Measurements from ENCODE around the gene PHACTR4. TPM values are rescaled to one million over a fixed set of nuclear protein-coding genes. Genes with fewer than 3 reads are reported as not detected.

PHACTR4 gene
- total and polyA plus RNA-seq, 2 experiments from 2014 or later, result 35.4 to 47.1 TPM

GRCh38 chr1:28322194-28322593 is 47.3 kb upstream of the PHACTR4 start (continued):
- TF ChIP-seq REST (IDR thresholded peaks at IDR 0.05; ENCODE audit: unreplicated experiment) (no peak), ZNF114 (CRISPR knock-in tag; IDR thresholded peaks at IDR 0.05) (no peak), CTCF (conservative IDR thresholded peaks at IDR 0.05; ENCODE audit: low read depth in 2 of 2) (no peak), EZH2phosphoT487 (IDR thresholded peaks at IDR 0.05; ENCODE audit: unreplicated experiment) (no peak), ZNF331 (CRISPR knock-in tag; IDR thresholded peaks at IDR 0.05; ENCODE audit: low read depth) (no peak), STAT1 (IDR thresholded peaks at IDR 0.05; ENCODE audit: unreplicated experiment) (no peak), JUNB (IDR thresholded peaks at IDR 0.05; ENCODE audit: unreplicated experiment) (no peak), POLR2AphosphoS5 (IDR thresholded peaks at IDR 0.05; ENCODE audit: low read depth) (no peak), EZH2 (IDR thresholded peaks at IDR 0.05; ENCODE audit: low read depth, unreplicated experiment) (no peak)

GRCh38 chr1:28323720-28324119 is 45.8 kb upstream of the PHACTR4 start:
- no peak overlapping the region for H3K27ac ChIP-seq (ENCODE audit: low read depth)
- H3K9me3 Mint-ChIP-seq, result peaks cover 3% of the 10 kb centered on the region; the same call in 1 of the 3 replicates
- no peak for DNase-seq (ENCODE audit: low spot score)
- no peaks in the 10 kb centered on the region for H3K79me2 ChIP-seq (replicated peaks; ENCODE audit: insufficient read depth)
- H3K36me3 ChIP-seq (ENCODE audit: insufficient read depth), result no peaks in the 10 kb centered on the region
- no peak overlapping the region for H3K27ac Mint-ChIP-seq
- no peaks in the 10 kb centered on the region for H3F3A ChIP-seq (replicated peaks; ENCODE audit: low read depth)
- no peaks in the 10 kb centered on the region for H3K9me2 ChIP-seq (ENCODE audit: insufficient read depth)
- no peak overlapping the region for H3K4me3 ChIP-seq
- no peak overlapping the region for H3K4me2 ChIP-seq
- H3K4me3 Mint-ChIP-seq, result no peak overlapping the region
- no peaks in the 10 kb centered on the region for H4K20me1 ChIP-seq (replicated peaks; ENCODE audit: insufficient read depth)
- peaks cover 4% of the 10 kb centered on the region; the same call in 1 of the 3 replicates for H3K4me1 Mint-ChIP-seq
- H3K27me3 ChIP-seq (ENCODE audit: insufficient read depth), result no peaks in the 10 kb centered on the region
- no peaks in the 10 kb centered on the region for H3K4me1 ChIP-seq (ENCODE audit: insufficient read depth)
- peaks cover 4% of the 10 kb centered on the region for H3K27me3 Mint-ChIP-seq (ENCODE audit: insufficient read depth, low read depth, poor library complexity)
- peak overlapping the region; percentile 38; the same call in 1 of the 2 replicates for H2AFZ ChIP-seq
- no peaks in the 10 kb centered on the region for H3K36me3 Mint-ChIP-seq (ENCODE audit: low read depth)
- ATAC-seq, result no peak
- TF ChIP-seq POLR2AphosphoS5 (IDR thresholded peaks at IDR 0.05; ENCODE audit: low read depth), result no peak
- TF ChIP-seq EZH2phosphoT487 (IDR thresholded peaks at IDR 0.05; ENCODE audit: unreplicated experiment), result no peak
- TF ChIP-seq JUNB (IDR thresholded peaks at IDR 0.05; ENCODE audit: unreplicated experiment), result no peak
- TF ChIP-seq EZH2 (IDR thresholded peaks at IDR 0.05; ENCODE audit: low read depth, unreplicated experiment), result no peak
- no peak for TF ChIP-seq ZNF331 (CRISPR knock-in tag; IDR thresholded peaks at IDR 0.05; ENCODE audit: low read depth)
- TF ChIP-seq CREB1 (CRISPR knock-in tag; IDR thresholded peaks at IDR 0.05; ENCODE audit: low read depth), result no peak
- TF ChIP-seq CTCF (conservative IDR thresholded peaks at IDR 0.05; ENCODE audit: low read depth in 2 of 2), result no peak
- TF ChIP-seq REST (IDR thresholded peaks at IDR 0.05; ENCODE audit: unreplicated experiment), result no peak
- no peak for TF ChIP-seq ETS1 (IDR thresholded peaks at IDR 0.05)
- no peak for TF ChIP-seq STAT1 (IDR thresholded peaks at IDR 0.05; ENCODE audit: unreplicated experiment)
- TF ChIP-seq NANOG (IDR thresholded peaks at IDR 0.05; ENCODE audit: borderline replicate concordance), result no peak
- no peak for TF ChIP-seq ZNF114 (CRISPR knock-in tag; IDR thresholded peaks at IDR 0.05)

All from GM23338 (cell line).